ENCODE results near the gene TMEM181.
"Not testable (repeated sequence)": the region's sequence is repeated elsewhere in the genome, so short reads cannot be mapped to it uniquely, and the experiment has no call there.

The TMEM181 gene

GRCh38 chr6:158603261-158604047 is 43.6 kb downstream of the TMEM181 start:
- no peak for DNase-seq

DNA sequence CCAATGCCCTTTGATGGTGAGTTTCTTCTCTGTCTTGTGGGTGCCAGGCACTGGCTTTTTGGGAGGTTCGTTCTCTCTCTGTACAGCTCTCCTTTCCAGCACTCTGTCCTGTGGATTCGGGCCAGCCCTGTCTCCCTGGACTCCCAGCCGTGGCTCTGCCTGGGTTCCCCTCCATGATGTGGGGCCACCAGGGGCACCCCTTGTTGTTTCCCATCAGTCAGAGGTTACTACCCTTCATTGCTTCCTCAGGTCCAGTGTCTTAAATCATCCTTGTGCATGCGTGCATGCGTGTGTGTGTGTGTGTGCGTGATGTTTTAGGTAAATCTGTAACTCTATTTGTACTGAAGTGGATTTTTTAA is 44.1 kb downstream of the TMEM181 start:
- no peak for DNase-seq

DNA sequence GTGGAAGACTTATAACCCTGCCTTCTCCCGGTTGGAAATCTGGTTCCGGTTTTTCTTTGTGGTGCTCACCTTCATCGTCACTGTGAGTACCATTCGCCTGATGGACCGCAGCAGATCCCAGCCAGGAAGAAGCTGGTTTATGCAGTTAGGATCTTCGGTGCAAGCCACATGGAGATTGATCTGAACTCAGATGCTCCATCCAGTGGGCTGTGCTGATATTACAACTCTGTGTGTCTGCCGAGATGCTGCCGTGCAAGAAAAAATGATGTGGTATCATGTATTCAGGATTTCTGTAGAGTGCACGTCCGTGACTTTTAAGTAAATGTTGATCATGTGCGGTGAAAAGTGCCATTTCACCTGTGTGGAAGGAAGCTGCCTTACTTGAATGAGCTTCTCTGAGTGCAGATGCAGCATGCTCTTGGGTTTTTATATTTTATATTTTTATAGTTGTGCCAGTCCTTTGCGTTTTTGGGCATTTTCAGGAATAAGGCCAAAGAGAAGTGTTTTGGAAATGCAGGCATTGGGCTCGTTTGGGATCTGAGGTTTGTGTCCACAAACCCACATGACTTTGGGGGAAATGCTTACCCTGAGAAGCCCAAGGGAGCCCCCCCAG is 45.5 kb downstream of the TMEM181 start:
- DNase-seq: peak; percentile 31

GRCh38 chr6:158606011-158606410 is 46.1 kb downstream of the TMEM181 start:
- not testable (repeated sequence) for DNase-seq

GRCh38 chr6:158606935-158607334 is 47.0 kb downstream of the TMEM181 start:
- no peak for DNase-seq

DNA sequence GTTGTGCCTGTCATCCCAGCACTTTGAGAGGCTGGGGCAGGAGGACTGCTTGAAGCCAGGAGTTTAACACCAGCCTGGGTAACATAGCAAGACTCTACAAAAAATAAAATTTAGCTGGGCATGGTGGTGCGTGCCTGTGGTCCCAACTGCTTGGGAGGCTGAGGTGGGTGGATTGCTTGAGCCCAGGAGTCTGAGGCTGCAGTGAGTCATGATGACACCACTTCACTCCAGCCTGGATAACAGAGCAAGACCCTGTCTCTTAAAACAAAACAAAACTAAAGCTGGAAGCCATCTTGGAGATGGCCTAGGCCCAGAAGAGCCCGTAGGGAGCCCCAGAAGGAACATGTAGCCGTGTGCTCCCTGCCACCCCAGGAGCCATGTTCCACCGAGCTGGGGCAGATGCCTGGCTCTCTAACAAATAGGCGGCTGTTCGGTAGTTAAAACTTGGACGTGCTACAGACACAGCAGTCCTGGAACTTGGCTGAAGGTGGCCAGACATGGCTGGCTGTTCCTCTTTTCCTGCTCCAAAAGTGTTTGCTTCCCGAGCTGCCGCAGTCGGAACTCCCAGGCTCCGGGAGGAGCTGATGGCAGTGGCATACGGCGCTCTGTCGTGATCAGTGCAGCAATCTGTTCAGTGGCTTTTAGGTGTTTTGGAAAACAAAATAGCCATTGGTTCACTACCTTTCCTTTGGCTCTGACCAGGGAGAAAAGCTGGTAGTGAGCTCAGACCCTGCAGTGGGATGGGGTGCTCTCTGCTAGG is 47.7 kb downstream of the TMEM181 start:
- DNase-seq: no peak

- no peak for DNase-seq
These were observed 48.3 kb downstream of the TMEM181 start for GRCh38 chr6:158608221-158608620.

DNA sequence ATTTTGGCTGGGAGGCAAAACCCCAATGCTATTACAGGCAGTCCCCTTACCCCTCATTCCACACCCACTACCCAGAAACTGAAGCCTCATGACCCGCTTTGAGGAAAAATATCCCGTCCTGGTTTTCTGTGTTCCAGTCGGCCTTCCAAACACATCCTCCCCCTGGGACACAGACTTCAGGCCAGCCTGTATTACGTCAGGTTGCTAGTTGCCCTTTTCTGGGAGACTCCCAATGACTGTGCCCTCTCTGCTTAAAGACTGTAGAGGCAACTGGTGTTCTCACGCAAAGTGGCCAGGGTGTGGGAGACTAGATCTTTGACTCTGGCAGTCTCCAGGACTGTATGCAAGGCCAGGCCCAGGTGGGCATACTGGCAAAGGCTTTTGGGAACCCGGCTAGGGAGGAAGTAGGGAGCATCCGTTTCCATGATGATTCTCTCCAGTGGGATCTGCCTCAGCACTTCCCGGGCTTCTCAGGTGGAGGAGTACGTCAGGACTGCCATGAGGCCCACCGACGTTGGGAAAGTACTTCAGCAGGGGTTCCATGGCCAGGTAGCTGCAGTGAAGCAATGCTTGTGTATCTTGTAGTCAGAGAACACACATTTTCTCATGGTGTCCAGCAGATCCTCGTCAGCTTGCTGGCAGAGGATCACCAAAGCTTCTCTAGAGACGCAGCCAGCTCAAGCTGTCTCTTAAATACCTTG is 49.7 kb downstream of the TMEM181 start:
- no peak for DNase-seq

DNA sequence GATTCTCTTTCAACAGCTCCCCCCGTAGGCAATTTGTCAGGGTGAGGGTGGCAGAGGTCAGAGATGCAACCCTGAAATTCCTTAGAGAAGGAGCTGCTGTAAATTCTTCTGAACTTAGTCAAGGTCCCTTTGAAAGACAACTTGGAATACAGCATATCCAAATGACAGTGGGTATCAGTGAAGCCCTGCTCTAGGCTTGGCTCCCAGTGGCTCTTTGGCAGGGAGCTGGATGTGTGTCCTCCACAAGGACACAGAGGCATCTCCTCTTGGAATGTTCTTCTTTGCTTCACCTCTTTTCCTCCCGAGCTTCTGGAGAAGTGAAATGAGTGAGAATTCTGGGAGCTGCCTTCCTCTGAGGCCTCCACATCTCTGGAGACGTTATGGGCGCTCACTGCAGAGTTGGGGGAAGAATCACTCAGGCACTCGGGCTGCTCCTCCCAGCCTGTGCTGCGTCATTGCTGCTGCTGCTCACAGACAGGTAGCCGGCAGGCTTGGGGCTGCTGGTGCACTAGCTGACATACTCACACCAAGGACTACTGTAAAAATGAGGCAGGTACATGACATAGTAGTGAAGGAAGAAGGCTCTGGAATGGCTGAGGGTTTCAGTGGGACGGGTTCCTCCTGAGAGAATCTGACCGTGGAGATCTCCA is 50.6 kb downstream of the TMEM181 start:
- no peak for DNase-seq

DNA sequence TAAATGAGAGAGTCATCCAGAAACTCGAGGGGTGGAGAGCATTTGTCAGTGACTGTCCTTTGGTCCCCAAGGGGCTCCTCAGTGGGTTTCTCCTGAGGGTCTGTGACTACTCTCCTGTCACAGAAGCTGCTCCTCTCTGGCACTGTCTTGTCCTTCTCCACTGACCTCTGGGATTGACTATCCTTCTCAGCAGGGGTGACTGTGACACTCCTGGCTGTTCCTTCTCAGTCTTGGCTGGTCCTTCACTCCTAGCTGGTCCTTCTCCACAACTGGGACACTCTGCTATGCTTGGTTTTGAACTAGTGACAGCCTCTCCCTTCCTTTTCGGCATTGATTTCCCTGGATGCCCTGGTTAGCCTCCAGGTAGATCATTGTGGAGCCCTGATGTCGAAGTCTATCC is 51.1 kb downstream of the TMEM181 start:
- DNase-seq: no peak

- no peak for DNase-seq
These were observed 51.9 kb downstream of the TMEM181 start for GRCh38 chr6:158611541-158612370.

- not testable (repeated sequence) for DNase-seq
These were observed 54.7 kb downstream of the TMEM181 start for GRCh38 chr6:158614606-158615005.

DNA sequence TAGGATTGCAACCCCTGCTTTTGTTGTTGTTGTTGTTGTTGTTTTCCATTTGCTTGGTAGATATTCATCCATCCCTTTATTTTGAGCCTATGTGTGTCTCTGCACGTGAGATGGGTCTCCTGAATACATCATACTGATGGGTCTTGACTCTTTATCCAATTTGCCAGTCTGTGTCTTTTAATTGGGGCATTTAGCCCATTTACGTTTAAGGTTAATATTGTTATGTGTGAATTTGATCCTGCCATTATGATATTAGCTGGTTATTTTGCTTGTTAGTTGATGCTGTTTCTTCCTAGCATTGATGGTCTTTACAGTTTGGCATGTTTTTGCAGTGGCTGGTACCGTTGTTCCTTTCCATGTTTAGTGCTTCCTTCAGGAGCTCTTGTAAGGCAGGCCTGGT is 58.4 kb downstream of the TMEM181 start:
- DNase-seq: not testable (repeated sequence)

GRCh38 chr6:158619922-158620801 is 60.3 kb downstream of the TMEM181 start:
- DNase-seq: no peak

GRCh38 chr6:158620963-158621693 is 61.2 kb downstream of the TMEM181 start:
- no peak for DNase-seq

DNA sequence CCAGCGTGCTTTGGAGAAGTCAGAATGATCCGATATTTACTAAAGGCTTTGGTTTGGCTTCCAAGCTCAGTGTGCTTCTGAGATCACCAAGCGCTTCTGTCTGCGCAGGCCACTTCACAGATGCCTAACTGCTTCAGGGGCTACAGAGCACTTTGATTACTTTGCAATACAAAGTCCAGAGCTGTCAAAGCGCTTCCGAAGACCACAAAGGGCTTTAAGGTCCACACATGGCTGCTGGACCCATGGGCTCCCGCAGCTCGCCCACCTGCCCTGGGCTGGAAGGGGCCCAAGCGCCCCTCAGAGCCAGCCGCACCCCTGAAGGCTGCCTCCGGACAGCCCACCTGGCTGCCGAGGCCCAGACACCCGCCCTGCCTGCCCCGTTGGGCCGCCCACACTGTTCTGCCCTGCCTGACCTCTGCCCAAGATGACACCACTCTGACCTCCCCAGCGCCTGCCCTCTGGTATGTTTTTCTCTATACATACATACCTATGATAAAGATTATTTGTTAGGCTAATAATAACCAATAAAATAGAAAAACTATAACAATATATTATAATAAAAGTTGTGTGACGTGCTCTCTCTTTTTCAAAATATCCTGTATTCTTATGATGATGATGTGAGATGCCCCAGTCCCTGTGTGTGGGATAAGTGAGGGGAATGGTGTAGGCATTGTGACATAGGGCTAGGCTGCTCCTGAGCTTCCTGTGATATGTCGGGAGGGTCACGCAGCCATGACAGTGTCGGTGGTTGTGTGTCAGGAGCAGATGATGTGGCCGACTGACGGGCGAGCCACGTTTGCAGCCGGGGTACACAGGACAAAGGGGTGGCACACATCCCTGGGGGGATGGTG is 62.0 kb downstream of the TMEM181 start:
- DNase-seq: no peak

- DNase-seq: no peak
These were observed 62.8 kb downstream of the TMEM181 start for GRCh38 chr6:158622545-158623190.

Data from NCI-H748 treated with DMSO at 0.1 percent for 48 hours (cell line).